HG03442 (cell line): ENCODE results near the gene RAB11FIP3.

Source experiments
- ATAC-seq: cut with Tn5 transposase; IDR thresholded peaks from one replicate; pipeline ENCODE4 v1.9.1; 2021; ENCODE audit warnings: mild to moderate bottlenecking, moderate library complexity; ENCODE audit not compliant: unreplicated experiment

Gene RAB11FIP3

DNA sequence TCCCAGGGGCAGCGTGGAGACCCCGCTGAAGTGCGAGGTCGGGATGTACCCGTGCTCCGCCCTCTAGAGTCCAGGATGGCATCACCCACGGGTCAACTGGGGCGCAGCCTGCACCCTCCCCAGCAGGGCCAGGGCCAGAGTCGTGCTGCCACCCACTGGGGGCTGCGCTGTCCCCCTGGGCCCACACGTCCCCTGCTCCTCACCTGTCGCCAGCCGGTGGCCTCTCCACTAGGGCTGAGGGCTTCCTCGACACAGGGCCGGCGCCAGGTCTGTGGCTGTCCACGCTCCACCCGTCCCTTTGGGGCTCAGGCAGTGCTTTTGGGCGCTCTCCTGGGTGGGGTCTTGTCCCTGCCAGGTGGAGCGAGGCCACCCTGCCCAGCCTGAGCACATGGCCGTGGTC is 123.1 kb downstream of the RAB11FIP3 start:
- no peak for ATAC-seq

DNA sequence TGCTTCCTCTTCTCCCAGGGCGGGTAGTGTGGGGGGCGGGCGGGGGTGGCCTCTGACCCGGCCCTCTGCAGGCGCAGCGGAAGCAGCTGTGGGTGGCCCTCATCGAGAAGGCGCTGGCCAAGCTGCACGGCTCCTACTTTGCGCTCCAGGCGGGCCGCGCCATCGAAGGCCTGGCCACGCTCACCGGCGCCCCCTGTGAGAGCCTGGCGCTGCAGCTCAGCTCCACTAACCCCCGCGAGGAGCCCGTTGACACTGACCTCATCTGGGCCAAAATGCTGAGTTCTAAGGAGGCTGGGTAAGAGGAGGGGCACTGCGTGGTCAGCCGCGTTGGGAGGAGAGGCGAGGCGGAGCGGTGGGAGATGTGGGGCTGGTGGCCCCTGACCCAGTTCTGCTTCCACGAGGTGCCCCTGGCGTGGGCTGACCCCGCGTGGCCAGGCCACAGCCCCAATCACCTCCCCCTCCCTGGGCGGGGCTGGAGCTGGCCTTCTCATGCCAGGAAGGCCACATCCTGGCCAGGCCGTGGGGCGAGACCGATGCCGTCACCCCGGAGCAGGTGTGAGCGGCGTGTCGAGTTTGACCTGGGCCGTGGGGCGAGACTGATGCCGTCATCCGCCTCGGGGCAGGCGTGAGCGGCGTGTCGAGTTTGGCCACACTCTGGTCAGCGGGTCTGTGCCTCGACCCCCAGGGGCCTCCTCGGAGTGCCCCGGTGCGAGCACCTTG is 124.3 kb downstream of the RAB11FIP3 start:
- no peak for ATAC-seq

DNA sequence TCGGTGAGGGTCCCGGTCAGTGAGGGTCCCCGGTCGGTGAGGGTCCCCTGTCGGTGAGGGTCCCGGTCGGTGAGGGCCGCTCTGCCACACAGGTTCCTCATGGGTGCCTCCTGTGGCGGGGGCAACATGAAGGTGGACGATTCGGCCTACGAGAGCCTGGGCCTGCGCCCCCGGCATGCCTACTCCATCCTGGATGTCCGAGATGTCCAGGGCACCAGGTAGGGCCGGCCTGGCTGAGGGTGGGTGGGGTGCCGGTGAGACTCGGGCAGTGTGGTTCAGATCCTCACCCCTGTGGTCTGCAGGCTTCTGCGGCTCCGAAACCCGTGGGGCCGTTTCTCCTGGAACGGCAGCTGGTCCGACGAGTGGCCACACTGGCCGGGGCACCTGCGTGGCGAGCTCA is 125.8 kb downstream of the RAB11FIP3 start:
- ATAC-seq = no peak

DNA sequence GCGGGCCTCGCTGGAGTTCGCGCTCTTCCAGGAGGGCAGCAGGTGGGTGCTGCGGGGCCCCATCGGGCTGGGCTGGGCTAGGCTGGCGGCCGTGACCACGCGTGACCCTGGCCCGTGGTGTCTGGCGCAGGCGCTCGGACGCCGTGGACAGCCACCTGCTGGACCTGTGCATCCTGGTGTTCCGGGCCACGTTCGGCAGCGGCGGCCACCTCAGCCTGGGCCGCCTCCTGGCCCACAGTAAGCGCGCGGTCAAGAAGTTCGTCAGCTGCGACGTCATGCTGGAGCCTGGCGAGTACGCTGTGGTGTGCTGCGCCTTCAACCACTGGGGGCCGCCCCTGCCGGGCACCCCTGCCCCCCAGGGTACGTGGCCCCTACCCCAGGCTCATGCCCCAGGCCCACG is 126.7 kb downstream of the RAB11FIP3 start:
- ATAC-seq = no peak

DNA sequence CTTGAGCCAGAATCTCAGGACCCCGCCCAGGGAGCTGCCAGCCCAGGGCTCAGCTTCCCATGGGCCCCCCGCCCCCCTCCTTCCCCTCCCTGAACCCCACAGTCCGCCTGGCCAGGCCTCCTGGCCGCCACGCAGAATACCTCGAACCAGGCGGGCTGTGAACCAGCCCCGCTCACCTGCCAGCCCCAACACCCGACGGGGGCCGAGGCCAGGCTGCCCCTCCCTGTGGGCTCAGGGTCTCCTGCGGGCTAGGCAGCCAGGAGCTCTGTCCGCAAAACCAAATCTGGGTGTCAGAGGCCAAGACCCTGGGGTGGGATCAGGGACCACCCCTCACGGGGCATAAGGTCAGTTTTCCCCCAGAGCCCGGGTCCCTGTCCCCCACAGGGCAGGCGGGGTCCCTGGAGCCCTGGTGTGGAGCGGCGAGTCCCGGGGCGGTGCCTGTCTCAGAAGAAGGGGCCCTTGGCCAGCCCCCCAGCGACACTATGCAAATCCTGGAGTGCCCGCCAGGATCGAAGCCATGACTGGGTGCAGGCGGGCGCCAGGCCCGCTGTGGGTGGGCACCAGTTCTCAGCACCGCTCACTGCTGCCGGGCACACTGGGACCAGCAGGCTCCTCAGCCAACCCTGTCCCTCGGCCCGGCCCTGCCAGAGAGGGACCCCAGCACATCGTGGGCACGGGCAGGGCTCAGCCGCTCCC is 128.3 kb downstream of the RAB11FIP3 start:
- no peak for ATAC-seq

DNA sequence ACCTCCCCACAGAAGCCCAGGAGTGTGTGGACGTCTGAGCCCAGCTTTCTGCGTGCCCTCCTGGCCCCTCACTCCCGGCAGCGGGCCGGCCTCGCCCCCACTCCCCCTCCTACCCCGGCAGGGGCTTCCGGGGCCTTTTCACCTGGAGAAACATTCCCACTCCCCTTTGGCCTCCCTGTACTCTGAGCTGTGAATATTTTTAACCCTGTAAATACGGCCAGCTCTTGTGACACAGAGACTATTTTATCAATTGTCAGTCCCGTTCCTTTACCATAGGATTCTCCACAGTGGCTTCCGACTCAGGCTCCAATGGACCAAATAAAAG is 128.8 kb downstream of the RAB11FIP3 start:
- ATAC-seq = no peak

DNA sequence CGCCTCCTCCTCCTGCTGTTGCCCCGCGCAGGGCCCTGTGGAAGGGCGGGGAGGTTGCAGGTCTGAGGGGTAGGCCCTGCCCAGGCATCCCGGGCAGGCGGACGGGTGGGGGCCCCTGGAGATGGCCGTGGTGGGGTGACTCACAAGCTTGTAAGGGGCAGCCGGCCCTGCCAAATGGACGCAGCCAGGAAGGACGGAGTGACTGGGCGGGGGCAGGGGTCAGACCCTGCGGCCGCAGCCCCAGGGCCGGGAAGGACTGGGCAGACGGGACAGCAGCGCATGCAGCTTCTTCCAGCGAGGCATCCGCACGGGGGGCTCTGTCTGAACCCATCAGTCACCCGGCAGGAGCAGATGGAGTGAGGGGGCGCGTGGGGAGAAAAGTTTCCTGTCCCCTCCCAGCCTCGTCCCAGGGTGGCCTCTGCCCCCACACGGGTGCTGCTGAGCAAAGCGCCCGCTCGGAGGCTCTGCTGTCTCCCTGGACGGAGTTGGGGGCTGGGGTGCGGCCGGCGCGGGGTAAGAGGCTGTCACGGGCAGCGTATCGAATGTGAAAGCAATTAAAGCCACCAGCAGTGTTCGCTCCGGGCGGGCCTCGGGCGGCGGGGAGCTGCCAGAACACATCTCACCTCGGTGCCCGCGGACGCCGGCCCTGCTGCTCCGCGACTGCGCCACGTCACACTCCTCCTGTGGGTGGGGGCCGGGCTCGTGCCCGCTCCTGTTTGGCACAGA is 129.4 kb downstream of the RAB11FIP3 start:
- no peak for ATAC-seq

DNA sequence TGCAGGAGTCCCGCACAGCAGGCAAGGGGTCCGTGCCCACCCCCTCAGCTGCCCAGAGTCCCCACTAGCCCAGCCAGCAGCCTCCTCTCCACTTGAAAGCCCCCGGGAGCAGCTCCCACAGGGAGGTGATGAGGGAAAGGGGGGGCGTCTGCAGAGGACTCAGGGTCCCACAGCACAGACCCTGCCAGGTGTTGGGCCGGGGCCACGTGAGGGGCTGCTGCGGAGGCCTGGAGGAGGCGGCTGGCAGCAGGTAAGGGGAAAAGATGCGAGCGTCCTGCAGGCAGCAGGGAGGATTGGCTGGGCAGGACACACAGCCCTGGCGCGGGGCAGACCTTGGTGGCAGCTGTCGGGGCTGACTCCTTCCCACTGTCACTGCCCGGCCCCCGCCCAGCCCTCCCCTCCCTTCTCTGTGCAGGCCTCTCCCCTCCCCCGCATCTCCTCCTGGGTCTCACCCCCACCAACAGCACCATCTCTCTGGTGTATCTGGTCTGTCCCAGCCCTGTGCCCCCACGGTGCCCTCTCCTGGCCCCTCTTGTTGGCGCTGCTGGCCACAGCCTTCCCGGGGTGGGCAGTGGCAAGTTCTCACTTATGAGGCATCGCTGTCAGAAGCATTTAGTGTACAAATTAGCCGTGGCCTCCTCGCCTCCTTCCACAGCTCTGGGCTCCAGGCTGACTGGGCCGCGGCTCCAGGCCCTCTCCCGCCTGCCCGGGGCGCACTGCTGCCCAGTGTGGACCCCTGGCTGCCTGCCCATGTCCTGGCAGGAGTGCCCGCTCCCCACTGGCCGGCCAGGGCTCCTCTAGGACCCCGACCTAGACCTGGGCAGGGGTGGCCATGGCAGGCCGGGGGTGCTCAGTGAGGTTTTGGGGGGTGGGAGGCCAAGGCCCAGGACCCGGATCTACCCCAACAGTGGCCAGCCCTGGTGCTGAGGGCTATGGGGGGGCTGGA is 130.4 kb downstream of the RAB11FIP3 start:
- no peak for ATAC-seq

DNA sequence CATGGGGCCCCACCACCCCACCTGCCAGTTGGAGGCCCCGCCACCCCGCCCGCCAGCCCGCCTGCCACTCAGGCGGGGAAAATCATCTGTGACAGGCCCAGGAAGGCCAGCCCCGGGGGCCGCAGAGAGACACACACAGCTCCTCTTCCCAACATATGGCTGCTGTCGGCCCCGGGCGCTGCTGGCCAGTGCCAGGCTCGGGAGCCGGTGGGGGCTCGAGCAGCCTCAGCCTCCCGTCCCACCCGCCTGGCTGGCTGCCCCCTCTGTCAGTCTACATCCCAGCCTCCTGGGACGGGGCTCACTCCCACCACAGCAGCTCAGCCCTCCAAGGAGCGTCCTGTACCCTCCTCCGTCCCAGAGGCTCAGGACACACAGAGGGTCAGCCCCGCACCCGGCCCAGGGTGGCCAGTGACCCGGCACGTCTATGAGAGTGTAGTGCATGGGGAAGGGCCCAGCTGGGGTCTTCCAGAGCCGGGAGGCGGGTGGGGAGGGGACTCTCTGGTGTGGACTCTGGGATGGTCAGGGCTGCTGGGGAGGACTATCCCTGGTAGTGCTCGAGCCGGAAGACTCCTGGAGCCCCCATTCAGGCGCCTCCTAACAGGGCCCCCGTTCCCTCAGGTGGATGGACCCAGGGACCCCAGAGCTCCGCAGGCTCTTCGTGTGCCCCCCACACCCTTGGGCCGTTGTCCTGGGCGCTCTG is 131.2 kb downstream of the RAB11FIP3 start:
- no peak for ATAC-seq

DNA sequence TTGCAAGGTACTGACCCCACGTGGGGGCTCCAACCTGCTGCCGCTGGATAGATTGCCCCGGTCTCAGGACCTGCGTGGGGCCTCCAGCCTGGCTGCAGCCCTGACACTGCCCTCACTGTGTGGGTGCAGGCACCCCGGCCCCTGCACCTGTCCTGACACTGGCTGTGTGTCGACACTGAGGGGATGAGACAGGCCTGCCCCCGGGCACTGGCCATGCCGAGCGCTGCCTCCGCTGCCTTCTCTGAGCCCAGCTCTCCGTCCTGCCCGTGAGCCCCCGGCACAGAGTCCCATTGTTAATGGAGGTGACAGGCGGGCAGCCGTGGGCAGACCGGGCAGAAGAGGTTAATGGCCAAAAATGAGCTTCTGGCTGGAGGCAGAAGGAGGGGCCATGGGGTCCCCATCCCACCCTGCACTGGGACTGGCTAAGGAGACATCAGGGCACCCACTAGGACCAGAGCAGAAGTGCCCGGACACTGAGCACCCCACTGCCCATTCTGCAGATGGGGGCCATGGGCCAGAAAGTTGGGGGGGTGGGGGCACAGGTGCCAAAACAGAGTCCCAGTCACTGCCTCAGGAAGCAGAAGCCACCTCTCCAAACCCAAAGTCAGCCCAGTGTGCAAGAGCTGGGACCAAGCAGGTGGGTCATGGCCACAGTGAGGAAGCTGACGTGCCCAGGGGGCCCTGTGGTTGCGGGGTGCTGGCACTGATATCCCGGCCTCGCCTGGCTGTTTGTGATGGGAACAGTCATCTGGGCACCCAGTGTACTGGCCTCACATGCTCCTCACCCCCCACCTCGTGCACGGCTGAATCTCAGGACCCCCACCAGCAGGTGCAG is 132.2 kb downstream of the RAB11FIP3 start:
- ATAC-seq = no peak

DNA sequence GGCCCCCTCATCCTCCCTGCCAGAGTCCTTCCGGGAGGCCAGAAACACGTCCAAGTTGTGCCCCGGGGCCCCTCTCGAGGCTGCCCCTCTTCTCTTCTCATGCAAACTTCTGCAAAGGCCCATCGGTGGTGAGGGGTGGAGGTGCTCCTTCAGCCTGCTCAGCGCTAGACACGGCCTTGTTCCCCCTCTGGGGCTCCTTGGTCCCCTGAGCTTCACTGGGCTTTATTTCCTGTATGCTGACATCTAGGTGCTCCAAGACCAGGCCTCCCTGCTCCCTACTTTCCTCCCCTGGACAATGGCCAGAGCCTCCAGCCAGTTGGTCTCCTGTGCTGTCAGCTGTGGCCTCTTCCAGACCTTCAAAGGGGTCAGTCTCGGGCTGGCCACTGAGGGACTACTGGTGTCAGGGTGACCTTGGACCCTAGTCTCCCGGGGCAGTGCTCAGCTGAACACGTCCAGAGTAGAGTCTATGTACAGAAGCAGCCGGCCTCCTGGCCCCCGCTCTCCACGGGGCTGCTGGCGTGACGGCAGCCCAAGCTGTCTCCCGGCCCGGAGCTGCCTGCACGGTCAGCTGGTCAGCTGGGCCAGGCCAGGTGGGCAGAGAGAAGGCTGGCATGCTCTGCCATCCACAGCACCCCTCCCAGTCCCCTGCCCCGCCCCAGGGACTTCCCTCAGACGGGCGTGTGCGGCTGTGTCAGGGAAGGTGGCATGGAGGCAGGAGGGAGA is 133.0 kb downstream of the RAB11FIP3 start:
- no peak for ATAC-seq

DNA sequence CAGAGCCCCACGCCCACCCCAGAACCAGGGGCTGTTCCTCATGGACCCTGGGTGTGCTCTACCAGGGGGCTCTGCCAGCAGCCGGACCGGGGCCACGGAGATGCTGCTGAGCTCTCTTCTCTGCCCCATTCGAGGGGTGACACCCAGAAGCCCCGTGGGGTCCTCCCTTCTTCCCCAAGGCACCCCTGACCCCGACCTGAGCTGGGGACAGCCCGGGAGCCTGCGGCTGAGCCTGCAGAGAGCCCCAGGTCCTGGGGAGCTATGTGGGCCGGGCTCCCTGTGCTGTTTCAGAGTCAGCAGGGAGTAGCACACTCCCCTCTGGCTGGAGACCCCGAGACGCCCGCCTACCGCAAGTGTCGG is 133.6 kb downstream of the RAB11FIP3 start:
- no peak for ATAC-seq

DNA sequence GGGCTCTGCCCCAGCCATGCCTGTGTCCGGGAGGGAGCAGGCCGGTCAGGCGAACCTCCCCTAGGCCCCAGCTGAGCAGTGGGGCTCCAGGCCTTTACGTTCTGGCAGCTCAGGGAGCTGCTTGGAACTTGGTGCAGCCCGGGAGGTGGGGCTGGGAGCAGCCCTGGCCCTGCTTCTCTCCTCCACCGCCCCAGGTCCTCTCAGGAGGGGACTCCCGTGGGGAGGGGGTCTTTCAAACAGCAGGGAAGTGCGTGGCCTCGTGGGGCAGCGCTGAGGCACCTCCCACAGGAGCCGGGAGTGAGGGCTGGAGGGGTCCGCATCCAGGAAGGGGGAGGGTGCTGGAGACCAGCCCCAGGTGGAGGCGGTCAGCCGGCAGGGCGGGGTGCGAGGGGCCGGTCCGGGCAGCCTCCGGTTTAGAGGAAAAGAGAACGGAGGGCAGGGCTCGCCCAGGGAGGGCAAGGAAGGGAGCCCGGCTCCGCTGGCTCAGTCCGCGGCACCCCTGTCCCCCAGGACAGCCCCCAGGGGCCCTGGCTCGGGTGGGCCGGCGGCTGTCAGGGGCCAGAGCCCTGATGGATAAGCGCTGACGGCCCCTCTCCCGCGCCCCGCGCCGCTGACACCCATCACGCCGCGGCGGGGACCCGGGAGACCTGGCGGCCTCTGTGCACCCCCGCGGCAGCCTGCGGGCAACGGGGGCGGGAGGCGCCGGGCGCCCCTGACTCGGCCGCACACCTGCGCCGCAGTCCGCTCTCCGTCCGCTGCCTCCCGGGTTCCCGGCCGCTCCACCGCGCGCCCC is 134.2 kb downstream of the RAB11FIP3 start:
- ATAC-seq = no peak

DNA sequence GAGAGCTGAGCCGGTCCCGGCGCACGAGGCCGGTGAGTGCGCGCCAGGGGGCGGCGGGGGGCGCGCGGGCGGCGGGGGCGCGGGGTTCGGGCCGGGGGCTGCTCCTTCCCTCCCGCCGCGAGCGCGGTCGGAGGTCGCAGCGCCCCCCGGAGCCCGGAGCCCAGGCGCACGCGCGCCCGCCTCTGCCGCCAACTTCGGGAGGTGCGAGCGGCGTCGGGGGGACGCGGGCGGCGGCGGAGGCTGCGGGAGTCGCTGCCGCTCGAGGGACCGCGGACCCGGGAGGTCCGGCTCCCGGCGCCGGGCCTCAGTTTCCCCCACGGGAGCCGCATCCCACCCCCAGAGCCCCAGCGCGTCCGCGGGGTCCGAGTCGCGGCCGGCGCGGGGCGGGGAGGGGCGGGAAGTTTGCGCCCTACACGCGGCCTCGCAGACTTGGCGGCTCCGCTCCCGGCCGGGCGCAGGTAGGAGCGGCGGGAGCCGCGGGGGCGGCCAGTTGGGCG is 134.8 kb downstream of the RAB11FIP3 start, which contains the start of gene PRR35:
TSS of gene PRR35 (plus strand) at position 191 of the 497 bp plus-strand sequence. CDS start 2,901 bp downstream, outside the sequence.
- ATAC-seq = no peak

DNA sequence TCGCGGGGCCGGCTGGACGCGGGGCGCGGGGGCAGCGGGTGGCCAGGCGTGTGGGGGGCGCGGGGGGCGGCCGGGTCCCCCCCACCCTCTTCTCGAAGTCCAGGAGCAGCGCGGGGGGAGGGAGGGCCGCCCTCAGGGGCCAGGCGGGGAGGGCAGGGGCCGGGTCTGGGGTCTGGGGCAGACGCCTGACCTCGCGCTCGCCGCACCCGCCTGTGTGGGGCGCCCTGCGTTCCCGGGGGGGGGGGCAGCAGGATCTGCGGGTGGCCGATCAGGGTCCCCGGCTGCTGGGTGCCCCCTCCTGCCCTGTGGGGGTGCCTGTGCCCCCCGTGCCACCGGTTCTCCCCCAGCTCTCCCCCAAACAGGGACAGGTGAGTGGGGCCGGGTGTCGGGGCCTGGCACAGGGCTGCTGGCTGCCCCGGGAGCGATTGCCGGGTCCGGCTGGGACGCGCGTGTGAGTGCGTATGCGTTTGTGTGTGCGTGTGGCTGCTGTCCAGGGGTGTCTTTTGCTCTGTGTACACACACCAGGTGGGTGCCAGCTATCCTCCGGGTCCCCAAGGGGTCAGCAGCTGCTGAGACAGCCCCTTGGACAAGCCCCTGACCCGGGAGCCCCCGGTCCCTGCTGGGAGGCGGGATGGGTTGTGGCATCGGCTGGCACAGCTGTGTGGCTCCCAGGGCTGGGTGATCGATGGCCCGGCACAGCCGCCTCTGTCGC is 135.4 kb downstream of the RAB11FIP3 start:
- ATAC-seq = no peak

DNA sequence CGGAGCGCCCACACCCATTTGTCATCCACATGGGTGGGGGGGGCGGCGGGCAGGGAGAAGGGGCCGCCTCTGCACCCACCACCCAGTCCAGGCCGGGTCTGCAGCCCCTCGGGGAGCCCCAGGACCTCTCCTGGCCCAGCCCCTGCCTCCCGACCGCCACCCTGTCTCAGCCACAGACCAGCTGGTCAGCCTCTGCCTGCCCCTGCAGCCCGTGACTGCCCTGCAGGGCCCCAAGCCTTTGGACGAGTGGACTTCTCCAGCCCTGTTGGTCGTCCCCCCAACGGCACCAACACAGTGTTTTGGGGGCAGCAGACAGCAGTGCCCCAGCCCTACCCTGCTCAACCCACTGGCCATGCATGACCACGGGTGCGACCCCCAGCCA is 136.0 kb downstream of the RAB11FIP3 start:
- ATAC-seq = no peak
